Astrocyte (in vitro differentiated cells and primary cell): Measurements from ENCODE around the gene TTC8.

Experiments used
- CTCF ChIP-seq: IDR thresholded peaks from 2 replicates; pipeline ENCODE4 v1.5.1; 2011; ENCODE audit warnings: low read depth, mild to moderate bottlenecking, inconsistent platforms, low read length, moderate library complexity; ENCODE audit not compliant: insufficient read depth
- EZH2 ChIP-seq: IDR thresholded peaks from 2 replicates; pipeline ENCODE4 v1.6.1; 2012; ENCODE audit warnings: mild to moderate bottlenecking, low read length, inconsistent platforms; ENCODE audit not compliant: insufficient read depth

GRCh38 chr14:88901991-88902390, 77.5 kb downstream of the TTC8 start:
- TF ChIP-seq CTCF (no peak), EZH2 (no peak)
